Adipocyte (in vitro differentiated cells): ENCODE data around the gene PSD.

Experiments
- DNase-seq: peaks from one replicate; pipeline ENCODE4 v3.0.0-alpha.2; 2015; ENCODE audit warnings: low read depth
- H3K27me3 ChIP-seq: replicated peaks from 2 replicates; pipeline ENCODE4 v1.7.0; 2013; ENCODE audit warnings: mild to moderate bottlenecking, low read length, moderate library complexity; ENCODE audit not compliant: control insufficient read depth, insufficient read depth
- H3K36me3 ChIP-seq: 2 replicates; pipeline ENCODE4 v1.7.0; 2013; ENCODE audit warnings: low read length, mild to moderate bottlenecking, moderate library complexity; ENCODE audit not compliant: control insufficient read depth, insufficient read depth, severe bottlenecking
- H3K4me1 ChIP-seq: 2 replicates; pipeline ENCODE4 v1.7.0; 2013; ENCODE audit warnings: mild to moderate bottlenecking, low read length, moderate library complexity; ENCODE audit not compliant: control insufficient read depth, insufficient read depth
- H3K4me3 ChIP-seq: 2 replicates; pipeline ENCODE4 v1.7.0; 2013; ENCODE audit warnings: mild to moderate bottlenecking, low read length, moderate library complexity
- H3K9ac ChIP-seq: 2 replicates; pipeline ENCODE4 v1.7.0; 2013; ENCODE audit warnings: mild to moderate bottlenecking, low read length, moderate library complexity
- H3K9me3 ChIP-seq: 2 replicates; pipeline ENCODE4 v1.7.0; 2013; ENCODE audit warnings: mild to moderate bottlenecking, low read length, moderate library complexity; ENCODE audit not compliant: control insufficient read depth

The PSD gene

GRCh38 chr10:102408131-102408727 is 10.4 kb downstream of the PSD start:
- H3K4me1 ChIP-seq: no peaks in the 10 kb centered on the region
- H3K27me3 ChIP-seq: peaks cover 54% of the 10 kb centered on the region
- H3K9ac ChIP-seq: no peak overlapping the region
- no peaks in the 10 kb centered on the region for H3K36me3 ChIP-seq
- H3K4me3 ChIP-seq: no peak overlapping the region
- H3K9me3 ChIP-seq: no peaks in the 10 kb centered on the region
- DNase-seq: no peak

- no peaks in the 10 kb centered on the region for H3K4me1 ChIP-seq
- no peak for DNase-seq
- H3K9me3 ChIP-seq: no peaks in the 10 kb centered on the region
- peaks cover 47% of the 10 kb centered on the region for H3K27me3 ChIP-seq
- H3K9ac ChIP-seq: no peak overlapping the region
- H3K4me3 ChIP-seq: no peak overlapping the region
- no peaks in the 10 kb centered on the region for H3K36me3 ChIP-seq
These were observed 11.0 kb downstream of the PSD start for GRCh38 chr10:102407425-102408130.

- no peak overlapping the region for H3K9ac ChIP-seq
- no peaks in the 10 kb centered on the region for H3K9me3 ChIP-seq
- peaks cover 40% of the 10 kb centered on the region for H3K27me3 ChIP-seq
- peaks cover 4% of the 10 kb centered on the region for H3K36me3 ChIP-seq
- no peak overlapping the region for H3K4me3 ChIP-seq
- H3K4me1 ChIP-seq: no peaks in the 10 kb centered on the region
- no peak for DNase-seq
These were observed 11.8 kb downstream of the PSD start for GRCh38 chr10:102406815-102407214.

GRCh38 chr10:102405632-102406031 is 13.0 kb downstream of the PSD start:
- peaks cover 28% of the 10 kb centered on the region for H3K27me3 ChIP-seq
- H3K4me3 ChIP-seq: no peak overlapping the region
- no peak overlapping the region for H3K9ac ChIP-seq
- peaks cover 15% of the 10 kb centered on the region for H3K36me3 ChIP-seq
- no peaks in the 10 kb centered on the region for H3K9me3 ChIP-seq
- H3K4me1 ChIP-seq: no peaks in the 10 kb centered on the region
- no peak for DNase-seq

- no peak for DNase-seq
- no peaks in the 10 kb centered on the region for H3K9me3 ChIP-seq
These were observed 13.4 kb downstream of the PSD start for GRCh38 chr10:102405108-102405571.

GRCh38 chr10:102404361-102405107 is 14.1 kb downstream of the PSD start:
- DNase-seq: no peak
- Histone ChIP-seq H3K9ac (no peak overlapping the region), H3K36me3 (peaks cover 15% of the 10 kb centered on the region), H3K9me3 (no peaks in the 10 kb centered on the region), H3K4me1 (peaks cover 3% of the 10 kb centered on the region), H3K4me3 (no peak overlapping the region), H3K27me3 (peaks cover 17% of the 10 kb centered on the region)

More at GRCh38 chr10:102405108-102405571, 13.4 kb downstream of the PSD start:
- no peaks in the 10 kb centered on the region for H3K4me1 ChIP-seq
- peaks cover 15% of the 10 kb centered on the region for H3K36me3 ChIP-seq
- no peak overlapping the region for H3K9ac ChIP-seq
- peaks cover 23% of the 10 kb centered on the region for H3K27me3 ChIP-seq
- H3K4me3 ChIP-seq: no peak overlapping the region

- no peak for DNase-seq
- H3K36me3 ChIP-seq: peaks cover 17% of the 10 kb centered on the region
These were observed 15.5 kb downstream of the PSD start for GRCh38 chr10:102403115-102403514.

GRCh38 chr10:102402512-102402896 is 16.1 kb downstream of the PSD start:
- no peak overlapping the region for H3K9ac ChIP-seq
- DNase-seq: no peak
- peaks cover 23% of the 10 kb centered on the region for H3K36me3 ChIP-seq
- peaks cover 9% of the 10 kb centered on the region for H3K4me1 ChIP-seq
- peaks cover 2% of the 10 kb centered on the region for H3K27me3 ChIP-seq
- H3K4me3 ChIP-seq: no peak overlapping the region
- H3K9me3 ChIP-seq: no peaks in the 10 kb centered on the region

More at GRCh38 chr10:102403115-102403514, 15.5 kb downstream of the PSD start:
- Histone ChIP-seq H3K4me1 (peaks cover 9% of the 10 kb centered on the region), H3K9ac (no peak overlapping the region), H3K4me3 (no peak overlapping the region), H3K9me3 (no peaks in the 10 kb centered on the region), H3K27me3 (peaks cover 8% of the 10 kb centered on the region)

- H3K9me3 ChIP-seq: no peaks in the 10 kb centered on the region
- no peaks in the 10 kb centered on the region for H3K27me3 ChIP-seq
- peak; percentile 49 for DNase-seq
- peaks cover 10% of the 10 kb centered on the region for H3K4me1 ChIP-seq
- H3K4me3 ChIP-seq: no peak overlapping the region
- H3K36me3 ChIP-seq: peaks cover 24% of the 10 kb centered on the region
- H3K9ac ChIP-seq: no peak overlapping the region
These were observed 16.7 kb downstream of the PSD start for GRCh38 chr10:102401735-102402511.

GRCh38 chr10:102401342-102401654 is 17.3 kb downstream of the PSD start:
- H3K9me3 ChIP-seq: no peaks in the 10 kb centered on the region
- no peak overlapping the region for H3K4me3 ChIP-seq
- H3K9ac ChIP-seq: no peak overlapping the region
- H3K27me3 ChIP-seq: no peaks in the 10 kb centered on the region
- peaks cover 16% of the 10 kb centered on the region for H3K4me1 ChIP-seq
- peaks cover 24% of the 10 kb centered on the region for H3K36me3 ChIP-seq
- no peak for DNase-seq
